Endothelial cell of umbilical vein (primary cell): ENCODE measurements around the gene MBD4. TPM values are rescaled to one million over a fixed set of nuclear protein-coding genes. Genes with fewer than 3 reads are reported as not detected.

Experiments used
- BruUV-seq: library from RNA; stranded (reverse); fragments of 400-500 nt; replicated peaks from 2 replicates; lab custom pipeline; 2021; lab: Mats Ljungman, UMichigan
- CTCF ChIA-PET: fragments of 300-600, 350-600 bp; sonication (Branson Sonifier 250); formaldehyde crosslinking; loops from one replicate; lab custom pipeline; 2021; ENCODE audit warnings: antibody characterized with exemption, inconsistent platforms; lab: Charles Lee
- POLR2A ChIA-PET: fragments of 300-600, 350-600 bp; sonication (Branson Sonifier 250); formaldehyde crosslinking; loops from one replicate; lab custom pipeline; 2021; ENCODE audit warnings: antibody characterized with exemption, inconsistent platforms; lab: Charles Lee
- DNase-seq: peaks from one replicate; pipeline ENCODE4 v3.0.0-alpha.2; 2011; ENCODE audit warnings: low read depth, low spot score
- FAIRE-seq: peaks from 2 replicates; lab custom pipeline; 2011; peaks lifted over from hg19 to GRCh38; lab: Jason Lieb, UNC
- H2AFZ ChIP-seq: 2 replicates; pipeline ENCODE4 v1.6.0; 2012; ENCODE audit warnings: low read depth, low read length, control low read depth, inconsistent platforms
- H3K27ac ChIP-seq: 2 replicates; pipeline ENCODE4 v1.5.1; 2011; ENCODE audit warnings: low read depth, mild to moderate bottlenecking, control low read depth, low read length, moderate library complexity; ENCODE audit not compliant: insufficient read depth
- H3K27me3 ChIP-seq, 2 experiments: 2 replicates each; pipeline versions ENCODE4 v1.6.0 to v1.6.1; 2011; ENCODE audit warnings: low read length in 2 of 2, mixed read lengths in 1 of 2; ENCODE audit not compliant: control insufficient read depth in 2 of 2, insufficient read depth in 2 of 2
- H3K36me3 ChIP-seq, 2 experiments: 2 replicates in 1 of 2; 3 replicates in 1 of 2; pipeline ENCODE4 v1.5.1; 2011; ENCODE audit warnings: low read length in 2 of 2, mild to moderate bottlenecking in 1 of 2, moderate library complexity in 1 of 2; ENCODE audit not compliant: control insufficient read depth in 2 of 2, insufficient read depth in 2 of 2; ENCODE audit errors: extremely low read depth in 1 of 2
- H3K4me1 ChIP-seq: 3 replicates; pipeline ENCODE4 v1.5.1; 2011; ENCODE audit warnings: mild to moderate bottlenecking, low read length; ENCODE audit not compliant: control insufficient read depth, insufficient read depth; ENCODE audit errors: extremely low read depth
- H3K4me2 ChIP-seq: 2 replicates; pipeline ENCODE4 v1.6.1; 2011; ENCODE audit warnings: low read length, control low read depth, mixed read lengths; ENCODE audit not compliant: insufficient read depth
- H3K4me3 ChIP-seq, 3 experiments: fragments of 200-600 bp in 1 of 3; sonication (generic), shearing (Covaris generic) in 1 of 3; replicated peaks in 1 of 3; 2 replicates each; pipeline ENCODE4 v1.5.1; 2011 to 2016; ENCODE audit warnings: control low read depth in 3 of 3, low read length in 3 of 3, mild to moderate bottlenecking in 2 of 3, inconsistent platforms in 1 of 3, low read depth in 1 of 3, moderate library complexity in 1 of 3; ENCODE audit not compliant: insufficient read depth in 1 of 3
- H3K79me2 ChIP-seq: 2 replicates; pipeline ENCODE4 v1.6.0; 2012; ENCODE audit warnings: low read length, inconsistent platforms; ENCODE audit not compliant: control insufficient read depth, insufficient read depth
- H3K9ac ChIP-seq: replicated peaks from 2 replicates; pipeline ENCODE3; 2011; ENCODE audit warnings: low read length, control low read depth; ENCODE audit not compliant: insufficient read depth; ENCODE audit errors: extremely low read depth
- H3K9me1 ChIP-seq: replicated peaks from 3 replicates; pipeline ENCODE4 v1.6.0; 2011; ENCODE audit warnings: mild to moderate bottlenecking, low read length; ENCODE audit not compliant: control insufficient read depth, insufficient read depth; ENCODE audit errors: extremely low read depth
- H3K9me3 ChIP-seq: replicated peaks from 2 replicates; pipeline ENCODE4 v1.5.1; 2012; ENCODE audit warnings: low read length, inconsistent platforms; ENCODE audit not compliant: control insufficient read depth, insufficient read depth
- H4K20me1 ChIP-seq: replicated peaks from 2 replicates; pipeline ENCODE3; 2011; ENCODE audit warnings: mild to moderate bottlenecking, low read length; ENCODE audit not compliant: control insufficient read depth, insufficient read depth; ENCODE audit errors: extremely low read depth
- CTCF ChIP-seq, 2 donors: IDR thresholded peaks; 1 replicate in 1 of 2; 2 replicates in 1 of 2; pipeline ENCODE4 v1.5.1; 2011; ENCODE audit warnings: low read length in 2 of 2, mild to moderate bottlenecking in 2 of 2, moderate library complexity in 2 of 2, control low read depth in 1 of 2, inconsistent platforms in 1 of 2, low read depth in 1 of 2; ENCODE audit not compliant: insufficient read depth in 1 of 2; ENCODE audit errors: extremely low read depth in 1 of 2
- EZH2 ChIP-seq: IDR thresholded peaks from 2 replicates; pipeline ENCODE4 v1.6.1; 2012; ENCODE audit warnings: borderline replicate concordance, low read depth, mild to moderate bottlenecking, moderate library complexity, low read length, inconsistent platforms; ENCODE audit not compliant: severe bottlenecking
- FOS ChIP-seq: IDR thresholded peaks from 2 replicates; pipeline ENCODE4 v1.6.1; 2011; ENCODE audit warnings: mild to moderate bottlenecking, low read length, moderate library complexity, borderline replicate concordance; ENCODE audit not compliant: insufficient read depth
- GATA2 ChIP-seq: IDR thresholded peaks from 2 replicates; pipeline ENCODE4 v1.7.0; 2011; ENCODE audit warnings: low read depth, mild to moderate bottlenecking, moderate library complexity, mixed read lengths, low read length; ENCODE audit not compliant: insufficient read length, insufficient read depth
- JUN ChIP-seq: IDR thresholded peaks from 2 replicates; pipeline ENCODE4 v1.6.1; 2011; ENCODE audit warnings: borderline replicate concordance, low read depth; ENCODE audit not compliant: insufficient read length, insufficient read depth
- MYC ChIP-seq: IDR thresholded peaks from one replicate; pipeline ENCODE4 v1.6.1; 2011; ENCODE audit warnings: mild to moderate bottlenecking, low read depth, low read length
- POLR2A ChIP-seq: IDR thresholded peaks from 2 replicates; pipeline ENCODE4 v1.6.1; 2012; ENCODE audit warnings: low read depth, mild to moderate bottlenecking, control low read depth, low read length
- POLR2AphosphoS5 ChIP-seq: IDR thresholded peaks from 2 replicates; pipeline ENCODE4 v1.6.1; 2012; ENCODE audit warnings: low read depth, mild to moderate bottlenecking, control low read depth, low read length, moderate library complexity; ENCODE audit not compliant: insufficient read depth
- dilution Hi-C: fragments of 300-500 bp; cut with MboI; formaldehyde crosslinking; loops from one replicate; pipeline ENCODE4 v1.15.0; 2019; ENCODE audit warnings: low sequenced_read_pairs; ENCODE audit not compliant: extremely low pct_ligation_motif_present
- intact Hi-C: fragments of 100-400 bp; cut with micrococcal nuclease; formaldehyde crosslinking; loops from one replicate; pipeline ENCODE4 v1.10.0; 2022
- polyA plus RNA-seq, 4 experiments: library from polyadenylated mRNA; depleted of rRNA in 3 of 4; stranded (reverse) in 3 of 4; unstranded in 1 of 4; fragments of >200 nt; gene quantifications; 2 replicates each; pipeline versions ENCODE4 v1.2.1 to v1.2.3, GENCODE V29; 2011 to 2012; ENCODE audit warnings: missing spikeins in 1 of 4
- total RNA-seq: library from RNA; stranded (reverse); gene quantifications from 2 replicates; pipeline ENCODE4 v1.2.3, GENCODE V29; 2021
- TF ChIP-seq, protein P1 (sequence below): IDR thresholded peaks from 2 replicates; pipeline ENCODE4 v1.6.1; 2011; ENCODE audit not compliant: insufficient read depth, insufficient read length

Gene MBD4
- total and polyA plus RNA-seq, 2 donors (not counting 3 experiments of a cell fraction or from before 2014, with no cell fraction given) = 17.4 to 39.5 TPM

- dilution Hi-C loops = no loop called here
- Histone ChIP-seq H3K36me3 (peaks cover 0 to 5% of the 10 kb centered on the region in 2 experiments), H3K4me3 (peak overlapping the region; percentile 70 to 81 (median 72)), H4K20me1 (no peaks in the 10 kb centered on the region), H3K27ac (peak overlapping the region; percentile 55), H3K27me3 (no peaks in the 10 kb centered on the region), H3K4me1 (peaks cover 44% of the 10 kb centered on the region), H3K9me1 (no peaks in the 10 kb centered on the region), H3K4me2 (peak overlapping the region; percentile 88), H3K79me2 (peaks cover 30% of the 10 kb centered on the region), H2AFZ (peak overlapping the region; percentile 83), H3K9ac (peak overlapping the region; percentile 86), H3K9me3 (no peaks in the 10 kb centered on the region)
- intact Hi-C loops = no loop called here
- TSS peak; percentile 57 for BruUV-seq
- ChIA-PET CTCF (interaction anchor here (0.9 to 2.7 kb wide), 6 partner anchors 10 to 386 kb away, joined by 3 to 14 read pairs (median 5); partner anchors contain the start of gene EFCAB12), POLR2A (interaction anchor here (0.7 to 1.0 kb wide), 5 partner anchors 10 to 154 kb away, joined by 3 to 7 read pairs (median 3); partner anchors contain the start of gene EFCAB12)
- FAIRE-seq (no peak), DNase-seq (peak; percentile 28)
- no peak for TF ChIP-seq CTCF (IDR thresholded peaks at IDR 0.05; ENCODE audit: extremely low read depth in 1 of 2, insufficient read depth in 1 of 2, low read depth in 1 of 2, low read length in 2 of 2)
- no peak for TF ChIP-seq POLR2A
- TF ChIP-seq POLR2AphosphoS5 = no peak
- TF ChIP-seq JUN = no peak
- TF ChIP-seq GATA2 = no peak
- no peak for TF ChIP-seq FOS
- no peak for TF ChIP-seq MYC
- TF ChIP-seq EZH2 = no peak
- TF ChIP-seq, protein P1, sequence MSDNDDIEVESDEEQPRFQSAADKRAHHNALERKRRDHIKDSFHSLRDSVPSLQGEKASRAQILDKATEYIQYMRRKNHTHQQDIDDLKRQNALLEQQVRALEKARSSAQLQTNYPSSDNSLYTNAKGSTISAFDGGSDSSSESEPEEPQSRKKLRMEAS = no peak
Measured at GRCh38 chr3:129439226-129439816, 427 bp downstream of the MBD4 start.
